Astrocyte of the spinal cord (primary cell): ENCODE measurements around the gene SLC22A15.

ENCODE experiments used
- DNase-seq: peaks from one replicate; pipeline ENCODE4 v3.0.0; 2011; ENCODE audit warnings: low read depth, low spot score
- H3K4me3 ChIP-seq: 2 replicates; pipeline ENCODE4 v1.5.1; 2011; ENCODE audit warnings: low read depth, mild to moderate bottlenecking, low read length, moderate library complexity
- in situ Hi-C: cut with HindIII; loops from 2 replicates; pipeline ENCODE4 v1.10.0; 2017; ENCODE audit warnings: low sequenced_read_pairs
- TF ChIP-seq, protein P1 (sequence below): IDR thresholded peaks from 2 replicates; pipeline ENCODE4 v1.5.1; 2012; ENCODE audit warnings: low read depth, mild to moderate bottlenecking, low read length, inconsistent platforms

The SLC22A15 gene

DNA sequence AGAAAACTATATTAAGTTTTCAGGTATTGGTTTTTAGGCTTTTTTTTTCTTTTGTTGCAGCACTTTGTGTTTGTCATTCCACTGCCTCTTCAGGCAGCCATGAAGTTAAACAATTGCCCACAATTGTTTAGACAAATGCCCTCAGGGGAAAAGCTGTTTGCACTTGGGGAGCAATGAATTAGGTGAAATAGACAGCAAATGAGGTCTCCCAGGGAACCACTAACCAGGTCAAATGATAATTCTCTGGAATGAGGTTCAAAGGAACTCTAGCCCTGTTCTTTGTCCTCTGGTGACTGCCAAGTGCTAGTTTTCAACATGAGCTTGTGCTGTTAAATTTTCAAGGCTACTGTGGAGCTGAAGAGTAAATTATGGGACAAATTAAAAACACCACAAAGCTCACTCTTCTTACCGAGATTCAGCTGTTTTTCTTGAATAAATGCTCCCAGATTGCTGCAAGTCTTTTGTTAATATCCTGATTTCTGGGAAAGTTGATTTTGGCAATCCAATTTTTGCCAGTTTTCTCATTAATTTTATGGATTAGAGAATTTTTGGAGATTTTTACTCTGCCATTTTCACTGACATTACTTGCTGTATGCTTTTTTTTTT lies 119.8 kb downstream of the SLC22A15 start:
- in situ Hi-C loops: no loop called here
- DNase-seq: no peak
- no peak overlapping the region for H3K4me3 ChIP-seq
- TF ChIP-seq, protein P1, sequence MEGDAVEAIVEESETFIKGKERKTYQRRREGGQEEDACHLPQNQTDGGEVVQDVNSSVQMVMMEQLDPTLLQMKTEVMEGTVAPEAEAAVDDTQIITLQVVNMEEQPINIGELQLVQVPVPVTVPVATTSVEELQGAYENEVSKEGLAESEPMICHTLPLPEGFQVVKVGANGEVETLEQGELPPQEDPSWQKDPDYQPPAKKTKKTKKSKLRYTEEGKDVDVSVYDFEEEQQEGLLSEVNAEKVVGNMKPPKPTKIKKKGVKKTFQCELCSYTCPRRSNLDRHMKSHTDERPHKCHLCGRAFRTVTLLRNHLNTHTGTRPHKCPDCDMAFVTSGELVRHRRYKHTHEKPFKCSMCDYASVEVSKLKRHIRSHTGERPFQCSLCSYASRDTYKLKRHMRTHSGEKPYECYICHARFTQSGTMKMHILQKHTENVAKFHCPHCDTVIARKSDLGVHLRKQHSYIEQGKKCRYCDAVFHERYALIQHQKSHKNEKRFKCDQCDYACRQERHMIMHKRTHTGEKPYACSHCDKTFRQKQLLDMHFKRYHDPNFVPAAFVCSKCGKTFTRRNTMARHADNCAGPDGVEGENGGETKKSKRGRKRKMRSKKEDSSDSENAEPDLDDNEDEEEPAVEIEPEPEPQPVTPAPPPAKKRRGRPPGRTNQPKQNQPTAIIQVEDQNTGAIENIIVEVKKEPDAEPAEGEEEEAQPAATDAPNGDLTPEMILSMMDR: no peak

DNA sequence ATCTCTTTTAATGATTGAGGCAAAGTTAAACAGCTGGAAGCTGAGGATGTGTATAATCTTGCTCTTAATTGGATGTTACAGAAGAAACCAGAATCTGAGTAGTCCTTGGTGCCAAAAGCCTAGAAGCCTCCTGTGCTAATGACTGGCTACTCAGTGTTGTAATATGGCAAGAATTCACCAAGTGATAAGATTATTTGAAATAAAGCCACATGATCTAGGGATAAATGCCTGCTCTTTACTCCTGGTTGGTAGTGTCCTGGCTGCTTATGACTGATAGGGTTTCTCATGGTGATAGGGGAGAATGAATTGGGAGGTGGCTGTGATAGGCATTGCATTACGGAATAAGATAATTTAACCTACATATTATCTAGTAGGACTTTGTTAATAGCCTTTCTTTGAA lies 121.3 kb downstream of the SLC22A15 start:
- no peak for DNase-seq
- in situ Hi-C loops: no loop called here
- TF ChIP-seq, protein P1: no peak
- no peak overlapping the region for H3K4me3 ChIP-seq

DNA sequence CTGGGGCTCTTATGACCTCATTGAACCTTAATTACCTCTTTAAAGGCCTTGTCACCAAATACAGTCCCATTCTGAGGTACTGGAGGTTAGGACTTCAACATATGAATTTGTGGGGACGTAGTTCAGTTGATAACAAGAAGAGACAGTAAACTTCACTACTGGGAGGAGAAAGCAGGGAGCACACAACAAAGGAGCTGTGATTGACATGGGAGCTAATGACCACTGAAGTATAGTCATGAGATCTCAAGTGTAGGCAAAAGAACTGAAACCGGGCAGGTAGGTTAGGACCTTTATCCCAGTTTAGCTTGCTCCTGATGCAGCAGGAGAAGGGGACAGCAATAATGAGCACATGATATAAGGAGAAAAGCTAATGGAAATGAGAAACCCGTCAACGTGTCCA lies 123.1 kb downstream of the SLC22A15 start:
- DNase-seq: no peak
- TF ChIP-seq, protein P1: no peak

DNA sequence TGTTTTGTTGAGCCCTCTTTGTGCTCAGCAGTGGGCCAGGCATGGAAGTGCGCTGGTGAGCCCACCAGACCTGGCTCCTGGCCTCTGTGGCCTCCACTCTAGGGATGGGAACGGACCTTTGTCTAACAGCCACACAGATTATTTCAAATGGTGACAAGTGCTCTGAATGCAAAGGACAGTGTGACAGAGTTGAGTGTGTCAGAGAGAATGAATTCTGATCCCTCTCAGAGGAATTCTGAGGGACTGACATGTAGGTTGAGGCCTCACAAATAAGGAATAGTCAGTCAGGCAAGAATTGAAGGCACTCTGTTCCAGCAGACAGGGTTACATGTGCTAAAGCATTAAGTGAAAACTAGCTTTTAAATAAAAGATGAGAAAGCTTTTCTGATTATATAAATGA lies 123.6 kb downstream of the SLC22A15 start:
- in situ Hi-C loops: no loop called here
- no peak overlapping the region for H3K4me3 ChIP-seq
- TF ChIP-seq, protein P1: no peak
- DNase-seq: no peak

More for the DNA sequence above, 123.1 kb downstream of the SLC22A15 start:
- in situ Hi-C loops: no loop called here
- no peak overlapping the region for H3K4me3 ChIP-seq

DNA sequence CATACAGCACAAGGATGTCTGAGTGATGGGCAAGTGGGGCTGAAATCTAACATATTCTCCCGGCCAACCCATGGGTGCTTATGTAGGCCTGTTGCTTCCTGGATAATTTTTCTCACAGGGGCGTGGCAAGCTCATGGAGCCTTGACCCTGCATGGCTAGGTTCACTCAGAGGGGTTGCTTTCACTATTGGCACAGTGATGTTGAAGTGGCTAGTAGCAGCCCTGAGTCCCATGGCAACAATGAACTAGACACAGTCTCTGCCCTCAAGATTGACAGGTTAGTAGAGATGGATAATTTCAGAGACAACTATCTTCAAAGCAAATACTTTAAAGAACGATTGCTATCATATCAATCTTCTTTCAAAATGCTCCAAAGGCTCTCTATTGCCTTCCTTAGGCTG lies 128.4 kb downstream of the SLC22A15 start:
- DNase-seq: no peak
- TF ChIP-seq, protein P1: no peak
- in situ Hi-C loops: no loop called here
- H3K4me3 ChIP-seq: no peak overlapping the region

DNA sequence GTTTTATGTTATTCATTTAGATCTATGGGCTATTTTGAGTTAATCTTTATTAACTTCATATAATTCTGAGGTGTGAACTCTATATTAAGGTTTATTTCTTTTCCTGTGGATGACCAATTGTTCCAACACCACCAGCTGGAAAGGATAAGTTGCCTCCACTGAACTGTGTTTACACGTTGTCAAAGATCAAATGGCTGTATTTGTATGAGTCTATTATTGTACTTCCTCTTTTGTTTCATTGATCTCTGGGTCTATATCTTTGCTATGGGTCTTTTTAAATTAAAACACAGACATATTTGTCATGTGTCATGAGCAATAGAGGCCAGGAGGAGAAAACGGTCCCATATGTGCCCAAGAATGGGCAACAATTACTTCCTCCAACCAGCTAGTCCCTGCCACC lies 129.7 kb downstream of the SLC22A15 start:
- H3K4me3 ChIP-seq: no peak overlapping the region
- TF ChIP-seq, protein P1: no peak
- in situ Hi-C loops: no loop called here
- no peak for DNase-seq
